K562 (cell line): ENCODE measurements around the gene KEL. TPM values are rescaled to one million over a fixed set of nuclear protein-coding genes. Genes with fewer than 3 reads are reported as not detected.

Experiments used
- ZNF318 ChIP-seq, 2 experiments: fragments of 450-650 bp; IDR thresholded peaks; 2 replicates each; pipeline ENCODE4 v1.6.1; 2016; ENCODE audit warnings: mild to moderate bottlenecking in 2 of 2, borderline replicate concordance in 1 of 2, low read depth in 1 of 2, moderate library complexity in 1 of 2
- polyA plus RNA-seq, 8 experiments: library from polyadenylated mRNA; depleted of rRNA in 4 of 8; stranded (reverse) in 5 of 8; unstranded in 3 of 8; fragments of >200 nt; fragmentation: Nextera tagmentation in 2 of 8; fragmentation: Illumina TruSeq in 1 of 8; extraction: Ambion mirVana in 2 of 8; extraction: Trizol in 1 of 8; gene quantifications; 2 replicates each; pipeline versions ENCODE4 v1.2.1 to v1.2.3, GENCODE V29; 2011 to 2014; ENCODE audit warnings: inconsistent platforms in 1 of 8, missing spikeins in 1 of 8
- total RNA-seq, 7 experiments: library from RNA; depleted of rRNA in 6 of 7; stranded (reverse); fragments of >200 nt in 6 of 7; fragmentation: Illumina TruSeq in 2 of 7; extraction: Trizol in 2 of 7; gene quantifications; 2 replicates each; pipeline versions ENCODE4 v1.2.1 to v1.2.3, GENCODE V29; 2011 to 2021; ENCODE audit warnings: low replicate concordance in 1 of 7

The KEL gene
- total and polyA plus RNA-seq, 9 of the 15 experiments (the other 6 are each of a cell fraction or from before 2014, with no cell fraction given) = 9.0 to 47.4 (median 22.2) TPM

GRCh38 chr7:142934056-142934455, 28.1 kb downstream of the KEL start (continued):
- no peak for TF ChIP-seq ZNF318 (IDR thresholded peaks at IDR 0.05; ENCODE audit: borderline replicate concordance in 1 of 2, low read depth in 1 of 2)
- TF ChIP-seq, all 486 proteins: peak for 0
